Cortex of kidney (tissue), 1 donor: Measurements from ENCODE around the gene PCYT1B.

Source experiments
- DNase-seq: peaks from one replicate; lab custom pipeline; 2025; lab: John Stamatoyannopoulos, UW

PCYT1B gene

GRCh38 chrX:24525455-24525854 lies 121.7 kb downstream of the PCYT1B start:
- no peak for DNase-seq

GRCh38 chrX:24520472-24520871 lies 126.7 kb downstream of the PCYT1B start:
- DNase-seq = no peak

- DNase-seq = no peak
These were observed 131.7 kb downstream of the PCYT1B start for GRCh38 chrX:24515447-24515846.

- no peak for DNase-seq
These were observed 133.7 kb downstream of the PCYT1B start for GRCh38 chrX:24513416-24513815.

- DNase-seq = no peak
These were observed 138.8 kb downstream of the PCYT1B start for GRCh38 chrX:24508375-24508774.
